AG09319 (cell line): ENCODE measurements around the gene RHEB.
A peak's percentile ranks its signal among the peaks of the same experiment; 100 is the strongest.

ENCODE experiments used
- DNase-seq: peaks from one replicate; pipeline ENCODE4 v3.0.0-alpha.2; 2010; ENCODE audit warnings: low read depth; ENCODE audit errors: extremely low read depth
- CTCF ChIP-seq: IDR thresholded peaks from 2 replicates; pipeline ENCODE4 v1.5.1; 2011; ENCODE audit warnings: low read depth, mild to moderate bottlenecking, inconsistent platforms, low read length, moderate library complexity

The RHEB gene

GRCh38 chr7:151456782-151457181 is 62.9 kb downstream of the RHEB start:
- TF ChIP-seq CTCF = no peak
- DNase-seq = no peak

GRCh38 chr7:151456276-151456675 is 63.4 kb downstream of the RHEB start:
- no peak for DNase-seq
- TF ChIP-seq CTCF = no peak

- DNase-seq = no peak
- no peak for TF ChIP-seq CTCF
Observed at GRCh38 chr7:151455690-151456089, 64.0 kb downstream of the RHEB start.

GRCh38 chr7:151454932-151455530 is 64.7 kb downstream of the RHEB start:
- DNase-seq = no peak
- no peak for TF ChIP-seq CTCF

GRCh38 chr7:151454305-151454704 is 65.4 kb downstream of the RHEB start:
- DNase-seq = peak; percentile 86
- no peak for TF ChIP-seq CTCF

- TF ChIP-seq CTCF = no peak
- DNase-seq = no peak
Observed at GRCh38 chr7:151453326-151453791, 66.3 kb downstream of the RHEB start.

- TF ChIP-seq CTCF = no peak
- no peak for DNase-seq
Observed at GRCh38 chr7:151452680-151453325, 66.9 kb downstream of the RHEB start.
